Measurements from ENCODE around the gene AFF3.

DNA sequence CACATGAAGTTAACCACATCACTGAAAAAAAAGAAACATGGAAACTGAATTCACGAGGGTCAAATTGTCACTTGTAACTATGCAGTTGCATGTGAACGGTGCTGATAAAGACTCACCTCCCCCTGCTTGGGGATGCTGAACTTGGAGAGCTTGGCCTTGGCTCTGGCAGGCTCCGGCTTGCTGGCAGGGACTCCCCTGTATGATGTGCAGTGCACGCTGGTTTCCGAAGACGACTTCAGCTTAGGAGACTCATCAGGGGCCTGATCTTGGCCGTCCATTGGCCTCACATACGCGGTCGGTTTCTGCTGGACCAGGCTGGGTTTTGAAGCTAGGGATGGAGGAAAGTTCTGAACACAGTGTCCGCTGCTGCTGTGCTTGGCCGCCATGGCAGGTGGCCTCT, 135.9 kb downstream of the AFF3 start:
- TF ChIP-seq EZH2 (IDR thresholded peaks at IDR 0.05; ENCODE audit: borderline replicate concordance) = no peak
- TF ChIP-seq, protein P1, sequence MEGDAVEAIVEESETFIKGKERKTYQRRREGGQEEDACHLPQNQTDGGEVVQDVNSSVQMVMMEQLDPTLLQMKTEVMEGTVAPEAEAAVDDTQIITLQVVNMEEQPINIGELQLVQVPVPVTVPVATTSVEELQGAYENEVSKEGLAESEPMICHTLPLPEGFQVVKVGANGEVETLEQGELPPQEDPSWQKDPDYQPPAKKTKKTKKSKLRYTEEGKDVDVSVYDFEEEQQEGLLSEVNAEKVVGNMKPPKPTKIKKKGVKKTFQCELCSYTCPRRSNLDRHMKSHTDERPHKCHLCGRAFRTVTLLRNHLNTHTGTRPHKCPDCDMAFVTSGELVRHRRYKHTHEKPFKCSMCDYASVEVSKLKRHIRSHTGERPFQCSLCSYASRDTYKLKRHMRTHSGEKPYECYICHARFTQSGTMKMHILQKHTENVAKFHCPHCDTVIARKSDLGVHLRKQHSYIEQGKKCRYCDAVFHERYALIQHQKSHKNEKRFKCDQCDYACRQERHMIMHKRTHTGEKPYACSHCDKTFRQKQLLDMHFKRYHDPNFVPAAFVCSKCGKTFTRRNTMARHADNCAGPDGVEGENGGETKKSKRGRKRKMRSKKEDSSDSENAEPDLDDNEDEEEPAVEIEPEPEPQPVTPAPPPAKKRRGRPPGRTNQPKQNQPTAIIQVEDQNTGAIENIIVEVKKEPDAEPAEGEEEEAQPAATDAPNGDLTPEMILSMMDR (IDR thresholded peaks at IDR 0.05; ENCODE audit: poor library complexity) = no peak

Data from hepatocyte (in vitro differentiated cells).